HEK293T (cell line): Measurements from ENCODE around the gene SYT7.
"Not testable (repeated sequence)": the region's sequence is repeated elsewhere in the genome, so short reads cannot be mapped to it uniquely, and the experiment has no call there.

Experiments
- CTBP1 ChIP-seq: fragments of 450-650 bp; IDR thresholded peaks from 2 replicates; pipeline ENCODE4 v1.6.1; 2016; ENCODE audit warnings: borderline replicate concordance
- FOXM1 ChIP-seq: fragments of 450-650 bp; IDR thresholded peaks from 2 replicates; pipeline ENCODE4 v1.6.1; 2017; ENCODE audit warnings: mild to moderate bottlenecking, borderline replicate concordance
- HDGF ChIP-seq: fragments of 450-650 bp; IDR thresholded peaks from 2 replicates; pipeline ENCODE4 v1.6.1; 2017; ENCODE audit warnings: antibody characterized with exemption, borderline replicate concordance
- PKNOX1 ChIP-seq: fragments of 450-650 bp; IDR thresholded peaks from 2 replicates; pipeline ENCODE4 v1.6.1; 2016
- SUZ12 ChIP-seq: fragments of 450-650 bp; IDR thresholded peaks from 2 replicates; pipeline ENCODE4 v1.6.1; 2016; ENCODE audit warnings: mild to moderate bottlenecking

- TF ChIP-seq SUZ12, PKNOX1, FOXM1, CTBP1, HDGF: not testable (repeated sequence)
Measured at GRCh38 chr11:61614782-61615181, 33.9 kb upstream of the SYT7 start.
